ENCODE results near the gene NDOR1. TPM values are rescaled to one million over a fixed set of nuclear protein-coding genes. Genes with fewer than 3 reads are reported as not detected.
"Not testable (repeated sequence)": the region's sequence is repeated elsewhere in the genome, so short reads cannot be mapped to it uniquely, and the experiment has no call there.

Gene NDOR1
- total RNA-seq, 1 experiment from 2014 or later: 7.8 TPM

DNA sequence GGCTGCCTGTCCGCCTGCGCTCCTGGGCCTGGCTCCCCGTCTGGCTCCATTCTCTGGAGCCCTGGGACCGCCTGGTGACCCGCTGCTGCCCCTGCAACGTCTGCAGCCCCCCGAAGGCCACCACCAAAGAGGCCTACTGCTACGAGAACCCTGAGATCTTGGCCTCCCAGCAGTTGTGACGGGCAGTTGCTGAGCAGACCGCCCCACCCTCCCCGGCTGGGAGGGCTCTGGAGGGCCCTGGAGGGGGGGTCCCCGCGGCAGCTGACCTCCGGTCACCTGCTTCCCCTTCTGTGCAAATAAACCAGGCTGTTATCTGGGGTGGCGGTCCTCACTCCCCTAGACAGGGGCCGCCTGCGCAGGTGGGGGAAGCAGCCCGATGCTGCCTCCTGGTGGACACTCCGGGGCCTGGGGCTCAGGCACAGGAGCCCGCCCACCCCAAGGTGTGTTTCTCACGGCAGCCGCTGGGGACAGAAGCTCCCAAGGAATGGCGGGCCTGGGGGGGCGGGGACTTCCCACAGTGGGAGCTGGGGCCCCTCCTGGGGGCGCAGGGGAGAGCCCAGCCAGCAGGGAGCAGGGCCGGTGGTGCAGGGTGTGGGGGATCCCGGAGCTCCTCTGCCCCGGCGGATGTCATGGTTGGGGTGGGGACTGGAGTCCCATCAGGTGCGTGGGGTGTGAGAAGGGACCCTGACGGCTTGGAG lies 30.9 kb downstream of the NDOR1 start:
- peak overlapping the region; percentile 30; the same call in 1 of the 2 replicates for H3K4me3 ChIP-seq (ENCODE audit: low read length)
- no peak overlapping the region for H3K27ac ChIP-seq (ENCODE audit: low read length)
- no peaks in the 10 kb centered on the region for H3K9me2 ChIP-seq (replicated peaks; ENCODE audit: insufficient read depth, low read length)
- peak overlapping the region; percentile 52 for H3K4me2 ChIP-seq (ENCODE audit: low read depth, low read length, poor library complexity, severe bottlenecking)
- DNase-seq: peak; percentile 95
- H3K36me3 ChIP-seq (ENCODE audit: insufficient read depth, low read length): no peaks in the 10 kb centered on the region
- no peaks in the 10 kb centered on the region for H3K79me2 ChIP-seq (ENCODE audit: low read length)
- no peak overlapping the region for H2AFZ ChIP-seq (ENCODE audit: low read length)
- no peaks in the 10 kb centered on the region for H3K9me3 ChIP-seq (ENCODE audit: low read length)
- no peaks in the 10 kb centered on the region for H3K27me3 ChIP-seq (ENCODE audit: low read length)
- H3K9ac ChIP-seq (ENCODE audit: low read length): peak overlapping the region; percentile 36
- H4K20me1 ChIP-seq (ENCODE audit: insufficient read depth, low read depth, low read length): peaks cover 35% of the 10 kb centered on the region; the same call in 1 of the 2 replicates
- H3K4me1 ChIP-seq (ENCODE audit: low read length): peaks cover 54% of the 10 kb centered on the region

DNA sequence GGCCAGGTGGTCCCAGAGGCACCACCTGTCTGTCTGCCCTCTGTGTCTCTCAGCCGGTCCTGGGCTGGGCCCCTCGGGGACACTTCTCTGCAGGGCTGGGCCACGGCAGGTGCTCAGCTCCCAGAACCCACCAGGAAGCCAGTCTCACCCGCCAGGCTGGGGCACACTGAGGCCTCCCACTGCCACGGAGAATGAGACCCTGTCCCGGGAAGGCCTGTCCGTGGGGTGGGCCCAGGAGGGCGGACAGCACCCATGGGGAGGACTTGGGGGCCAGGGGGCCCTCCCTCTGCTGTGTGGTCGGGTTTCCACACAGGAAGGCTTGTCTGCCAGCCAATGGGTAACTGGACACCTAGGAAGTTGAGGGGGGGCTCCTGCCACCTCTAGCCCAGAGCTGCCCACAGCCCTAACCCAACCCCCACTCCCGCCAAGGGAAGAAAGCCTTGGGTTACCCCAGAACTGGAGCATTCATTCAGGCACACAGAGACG lies 31.5 kb downstream of the NDOR1 start:
- no peak for DNase-seq
- H3K9me3 ChIP-seq (ENCODE audit: low read length): no peaks in the 10 kb centered on the region
- no peaks in the 10 kb centered on the region for H3K9me2 ChIP-seq (replicated peaks; ENCODE audit: insufficient read depth, low read length)
- H3K9ac ChIP-seq (ENCODE audit: low read length): peak overlapping the region; percentile 36
- H2AFZ ChIP-seq (ENCODE audit: low read length): no peak overlapping the region
- H3K4me2 ChIP-seq (ENCODE audit: low read depth, low read length, poor library complexity, severe bottlenecking): peak overlapping the region; percentile 52
- no peak overlapping the region for H3K27ac ChIP-seq (ENCODE audit: low read length)
- peaks cover 55% of the 10 kb centered on the region for H3K4me1 ChIP-seq (ENCODE audit: low read length)
- H3K4me3 ChIP-seq (ENCODE audit: low read length): peak overlapping the region; percentile 30; the same call in 1 of the 2 replicates
- no peaks in the 10 kb centered on the region for H3K27me3 ChIP-seq (ENCODE audit: low read length)
- H3K79me2 ChIP-seq (ENCODE audit: low read length): 0 out of 2 replicates have a peak, but pooled peaks cover 4% of the 10 kb centered on the region
- peaks cover 40% of the 10 kb centered on the region for H4K20me1 ChIP-seq (ENCODE audit: insufficient read depth, low read depth, low read length)
- H3K36me3 ChIP-seq (ENCODE audit: insufficient read depth, low read length): peaks cover 4% of the 10 kb centered on the region

DNA sequence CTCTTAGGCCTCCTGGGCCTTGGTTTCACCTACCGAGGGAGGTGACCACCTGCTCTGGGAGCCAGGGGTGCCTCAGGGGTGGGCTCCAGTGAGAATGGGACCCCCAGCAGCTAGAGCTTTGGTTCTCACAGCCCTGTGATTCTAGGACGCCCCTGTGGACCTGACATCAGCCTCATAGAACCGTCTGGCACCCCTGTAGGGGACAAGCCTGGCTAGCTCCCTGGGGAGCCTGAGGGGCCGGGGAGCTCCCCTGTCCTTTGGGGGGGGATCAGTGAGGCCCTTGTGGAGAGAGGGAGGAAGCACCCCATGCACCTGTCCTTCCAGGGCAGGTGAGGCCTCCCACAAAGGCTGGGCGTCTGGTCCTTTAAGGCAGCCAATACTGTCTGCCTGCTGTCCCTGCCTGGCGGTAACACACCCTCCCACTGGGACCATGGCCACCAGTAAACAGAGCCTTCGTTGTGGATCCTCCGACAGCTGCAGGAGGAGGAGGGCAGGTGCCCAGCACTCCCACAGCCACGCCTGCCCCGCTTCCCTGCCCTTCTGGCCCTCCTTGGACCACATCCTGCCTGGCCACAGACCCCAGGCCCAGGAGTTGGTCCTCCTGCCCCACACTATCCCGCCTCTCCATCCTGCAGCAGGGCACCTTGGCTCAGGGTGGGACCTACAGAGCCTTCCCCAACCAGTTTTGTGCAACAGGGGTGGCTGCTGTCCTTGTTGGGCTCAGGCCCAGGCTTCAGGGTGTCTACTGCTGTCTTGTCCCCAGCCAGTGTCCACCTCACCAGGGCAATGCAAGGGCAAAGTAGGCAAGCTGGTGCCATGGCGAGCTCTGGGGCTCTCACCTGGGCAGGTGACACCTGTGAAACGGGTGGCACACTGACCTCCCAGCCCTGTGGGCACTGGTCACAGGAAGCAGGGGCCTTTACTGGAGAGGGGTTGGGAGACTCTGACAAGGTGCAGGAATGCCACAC lies 32.5 kb downstream of the NDOR1 start:
- no peak overlapping the region for H3K4me3 ChIP-seq (ENCODE audit: low read length)
- no peak overlapping the region for H2AFZ ChIP-seq (ENCODE audit: low read length)
- peak overlapping the region; percentile 25; the same call in 1 of the 2 replicates for H3K9ac ChIP-seq (ENCODE audit: low read length)
- H3K9me2 ChIP-seq (replicated peaks; ENCODE audit: insufficient read depth, low read length): no peaks in the 10 kb centered on the region
- no peak for DNase-seq
- no peaks in the 10 kb centered on the region for H3K27me3 ChIP-seq (ENCODE audit: low read length)
- peaks cover 15% of the 10 kb centered on the region for H3K36me3 ChIP-seq (ENCODE audit: insufficient read depth, low read length)
- no peak overlapping the region for H3K27ac ChIP-seq (ENCODE audit: low read length)
- H3K9me3 ChIP-seq (ENCODE audit: low read length): no peaks in the 10 kb centered on the region
- H3K79me2 ChIP-seq (ENCODE audit: low read length): 0 out of 2 replicates have a peak, but pooled peaks cover 5% of the 10 kb centered on the region
- H4K20me1 ChIP-seq (ENCODE audit: insufficient read depth, low read depth, low read length): peaks cover 51% of the 10 kb centered on the region
- H3K4me1 ChIP-seq (ENCODE audit: low read length): peaks cover 65% of the 10 kb centered on the region
- H3K4me2 ChIP-seq (ENCODE audit: low read depth, low read length, poor library complexity, severe bottlenecking): peak overlapping the region; percentile 9

DNA sequence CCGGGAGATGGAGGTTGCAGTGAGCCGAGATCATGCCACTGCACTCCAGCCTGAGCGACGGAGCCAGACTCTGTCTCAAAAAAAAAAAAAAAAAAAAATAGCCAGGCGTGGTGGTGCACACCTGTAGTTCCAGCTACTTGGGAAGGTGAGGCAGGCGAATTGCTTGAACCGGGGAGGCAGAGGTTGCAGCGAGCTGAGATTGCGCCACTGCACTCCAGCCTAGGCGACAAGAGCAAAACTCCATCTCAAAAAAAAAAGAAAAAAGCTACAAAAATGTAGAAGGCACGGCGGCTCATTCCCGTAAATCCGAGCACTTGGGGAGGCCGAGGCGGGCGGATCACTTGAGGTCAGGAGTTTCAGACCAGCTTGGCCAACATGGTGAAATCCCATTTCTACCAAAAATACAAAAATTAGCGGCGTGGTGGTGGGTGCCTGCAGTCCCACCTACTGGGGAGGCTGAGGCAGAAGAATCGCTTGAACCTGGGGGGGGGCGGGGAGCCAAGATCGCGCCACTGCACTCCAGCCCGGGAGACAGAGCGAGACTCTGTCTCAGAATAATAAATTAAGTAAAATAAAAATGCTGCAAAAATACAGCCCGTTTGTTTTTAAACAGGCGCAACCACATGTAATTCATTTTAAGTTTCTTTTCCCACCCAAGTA lies 34.2 kb downstream of the NDOR1 start:
- Histone ChIP-seq H3K4me3 (ENCODE audit: low read length) (peak overlapping the region; percentile 85), H3K4me2 (ENCODE audit: low read depth, low read length, poor library complexity, severe bottlenecking) (peak overlapping the region; percentile 98), H4K20me1 (ENCODE audit: insufficient read depth, low read depth, low read length) (peaks cover 53% of the 10 kb centered on the region), H3K9ac (ENCODE audit: low read length) (peak overlapping the region; percentile 97), H3K4me1 (ENCODE audit: low read length) (peaks cover 58% of the 10 kb centered on the region), H3K36me3 (ENCODE audit: insufficient read depth, low read length) (peaks cover 17% of the 10 kb centered on the region), H3K27ac (ENCODE audit: low read length) (peak overlapping the region; percentile 88), H2AFZ (ENCODE audit: low read length) (peak overlapping the region; percentile 77)
- not testable (repeated sequence) for H3K27me3 ChIP-seq (ENCODE audit: low read length); H3K9me2 ChIP-seq (replicated peaks; ENCODE audit: insufficient read depth, low read length); H3K9me3 ChIP-seq (ENCODE audit: low read length); DNase-seq; H3K79me2 ChIP-seq (ENCODE audit: low read length)

DNA sequence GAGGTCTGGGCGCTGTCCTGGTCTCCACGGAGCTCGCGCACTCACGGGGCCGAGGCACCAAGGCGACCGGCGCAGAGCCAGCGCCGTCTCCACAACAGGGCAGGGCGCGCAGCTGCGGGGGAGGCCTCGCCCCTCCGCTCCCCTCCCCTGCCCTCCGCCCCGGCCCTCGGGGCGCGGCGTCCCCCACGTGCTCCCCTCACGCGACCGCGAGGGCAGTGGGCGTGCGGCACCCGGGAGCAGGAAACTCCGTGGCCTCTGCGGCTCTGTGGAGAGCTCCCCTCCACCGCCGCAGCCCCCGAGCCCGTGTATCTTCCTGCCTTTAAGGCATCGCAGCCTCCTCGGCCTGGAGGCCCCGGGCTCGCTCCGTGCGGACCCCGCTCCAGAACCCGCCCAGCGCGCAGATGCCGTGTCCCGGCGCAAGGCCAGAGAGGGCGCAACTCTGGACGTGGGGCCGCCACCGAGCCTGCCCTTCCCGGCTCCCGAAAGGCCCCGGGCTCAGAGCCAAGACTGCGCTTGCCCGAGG lies 34.9 kb downstream of the NDOR1 start:
- Histone ChIP-seq H3K27ac (ENCODE audit: low read length) (peak overlapping the region; percentile 88), H3K4me1 (ENCODE audit: low read length) (peaks cover 51% of the 10 kb centered on the region), H4K20me1 (ENCODE audit: insufficient read depth, low read depth, low read length) (peaks cover 46% of the 10 kb centered on the region), H3K4me3 (ENCODE audit: low read length) (peak overlapping the region; percentile 85), H3K27me3 (ENCODE audit: low read length) (no peaks in the 10 kb centered on the region), H3K4me2 (ENCODE audit: low read depth, low read length, poor library complexity, severe bottlenecking) (peak overlapping the region; percentile 98), H3K79me2 (ENCODE audit: low read length) (0 out of 2 replicates have a peak, but pooled peaks cover 5% of the 10 kb centered on the region), H3K9me2 (replicated peaks; ENCODE audit: insufficient read depth, low read length) (no peaks in the 10 kb centered on the region), H3K36me3 (ENCODE audit: insufficient read depth, low read length) (peaks cover 17% of the 10 kb centered on the region), H3K9me3 (ENCODE audit: low read length) (no peaks in the 10 kb centered on the region), H3K9ac (ENCODE audit: low read length) (peak overlapping the region; percentile 97), H2AFZ (ENCODE audit: low read length) (peak overlapping the region; percentile 77)
- peak; percentile 88 for DNase-seq

DNA sequence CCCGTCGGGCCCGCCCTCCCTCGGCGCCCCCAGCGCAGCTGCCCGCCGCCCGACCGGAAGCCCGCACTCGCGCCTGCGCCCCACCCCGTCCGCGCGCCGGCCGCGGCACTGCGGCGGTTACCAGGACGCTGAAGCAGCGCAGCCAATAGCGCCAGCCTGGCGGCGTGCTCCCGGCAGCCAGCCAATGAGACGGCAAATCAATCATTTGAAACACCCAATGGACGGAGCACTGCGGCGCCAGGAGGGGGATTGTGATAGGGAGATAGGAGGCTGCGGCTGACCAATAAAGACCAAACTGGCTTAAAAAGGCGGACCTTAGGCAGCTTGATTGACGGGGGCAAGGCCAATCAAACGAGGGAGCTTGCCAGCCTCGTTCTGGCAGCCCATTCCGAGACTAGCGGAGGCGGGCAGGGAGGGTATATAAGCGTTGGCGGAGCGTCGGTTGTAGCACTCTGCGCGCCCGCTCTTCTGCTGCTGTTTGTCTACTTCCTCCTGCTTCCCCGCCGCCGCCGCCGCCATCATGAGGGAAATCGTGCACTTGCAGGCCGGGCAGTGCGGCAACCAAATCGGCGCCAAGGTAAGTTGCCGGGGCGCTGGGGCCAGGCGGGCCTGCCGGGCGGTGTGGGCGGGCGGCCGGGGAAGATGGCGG lies 35.5 kb downstream of the NDOR1 start, which contains the start of gene TUBB4B:
TUBB4B (plus strand) TSS at position 447 of the 649 bp plus-strand sequence; CDS start at position 521, 74 bp downstream.
- peak within 1 kb of the TSS; percentile 77 for H2AFZ ChIP-seq (ENCODE audit: low read length)
- H3K79me2 ChIP-seq (ENCODE audit: low read length): 0 out of 2 replicates have a peak, but pooled peaks cover 5% of the 10 kb centered on the region
- peak within 1 kb of the TSS; percentile 98 for H3K4me3 ChIP-seq (ENCODE audit: low read length)
- H3K4me2 ChIP-seq (ENCODE audit: low read depth, low read length, poor library complexity, severe bottlenecking): peak within 1 kb of the TSS; percentile 98
- H3K27me3 ChIP-seq (ENCODE audit: low read length): no peaks in the 10 kb centered on the region
- H3K9me2 ChIP-seq (replicated peaks; ENCODE audit: insufficient read depth, low read length): no peaks in the 10 kb centered on the region
- peaks cover 45% of the 10 kb centered on the region for H3K4me1 ChIP-seq (ENCODE audit: low read length)
- peaks cover 40% of the 10 kb centered on the region for H4K20me1 ChIP-seq (ENCODE audit: insufficient read depth, low read depth, low read length)
- DNase-seq: peak; percentile 100
- no peaks in the 10 kb centered on the region for H3K9me3 ChIP-seq (ENCODE audit: low read length)
- H3K9ac ChIP-seq (ENCODE audit: low read length): peak within 1 kb of the TSS; percentile 97
- H3K36me3 ChIP-seq (ENCODE audit: insufficient read depth, low read length): peaks cover 17% of the 10 kb centered on the region
- peak within 1 kb of the TSS; percentile 88 for H3K27ac ChIP-seq (ENCODE audit: low read length)

Data from Karpas-422 (cell line).